ENCODE results near the gene BUD31. TPM values are rescaled to one million over a fixed set of nuclear protein-coding genes. Genes with fewer than 3 reads are reported as not detected.

The BUD31 gene
- total and polyA plus RNA-seq, 9 of the 15 experiments (the other 6 are each of a cell fraction or from before 2014, with no cell fraction given), result 105 to 342 (median 247) TPM

- no peak for TF ChIP-seq BRF2 (IDR thresholded peaks at IDR 0.05; ENCODE audit: borderline replicate concordance, insufficient read depth, insufficient read length)
- TF ChIP-seq ZNF75A (CRISPR knock-in tag; IDR thresholded peaks at IDR 0.05), result no peak
- TF ChIP-seq CBFA2T3 (IDR thresholded peaks at IDR 0.05), result peak; percentile 61
- TF ChIP-seq HES1 (IDR thresholded peaks at IDR 0.05; ENCODE audit: low read depth), result no peak
- TF ChIP-seq ZNF766 (CRISPR knock-in tag; conservative IDR thresholded peaks at IDR 0.05), result peak; percentile 75
- TF ChIP-seq RNF219 (CRISPR knock-in tag; IDR thresholded peaks at IDR 0.05), result no peak
- no peak for TF ChIP-seq LARP7 (IDR thresholded peaks at IDR 0.05)
- TF ChIP-seq ZNF175 (CRISPR knock-in tag; IDR thresholded peaks at IDR 0.05; ENCODE audit: low read depth), result no peak
- no peak for TF ChIP-seq MYNN (IDR thresholded peaks at IDR 0.05)
- TF ChIP-seq MYNN (CRISPR knock-in tag; IDR thresholded peaks at IDR 0.05), result no peak
- no peak for TF ChIP-seq HLTF (IDR thresholded peaks at IDR 0.05)
- no peak for TF ChIP-seq NR2F6 (CRISPR knock-in tag; IDR thresholded peaks at IDR 0.05)
- TF ChIP-seq TCFL5 (CRISPR knock-in tag; conservative IDR thresholded peaks at IDR 0.05), result no peak
- peak; percentile 13; the same call in 1 of the 2 replicates for TF ChIP-seq EP300 (IDR thresholded peaks at IDR 0.05; ENCODE audit: low read length)
- peak; percentile 26; the same call in 1 of the 2 replicates for TF ChIP-seq MAFK (IDR thresholded peaks at IDR 0.05; ENCODE audit: low read length)
- no peak for TF ChIP-seq GTF3C2 (IDR thresholded peaks at IDR 0.05; ENCODE audit: borderline replicate concordance, extremely low read depth, insufficient read length)
- TF ChIP-seq EWSR1 (IDR thresholded peaks at IDR 0.05; ENCODE audit: borderline replicate concordance, low read depth, partially characterized antibody), result no peak
- TF ChIP-seq DNMT1 (IDR thresholded peaks at IDR 0.05), result no peak
- no peak for TF ChIP-seq FOXJ2 (tag; IDR thresholded peaks at IDR 0.05)
- TF ChIP-seq BMI1 (IDR thresholded peaks at IDR 0.05; ENCODE audit: low read length), result no peak
- no peak for TF ChIP-seq TAF15 (IDR thresholded peaks at IDR 0.05; ENCODE audit: low read depth, low read length)
- no peak for TF ChIP-seq MYBL2 (IDR thresholded peaks at IDR 0.05; ENCODE audit: low read depth)
- TF ChIP-seq MYBL2 (CRISPR knock-in tag; IDR thresholded peaks at IDR 0.05; ENCODE audit: borderline replicate concordance), result no peak
- no peak for TF ChIP-seq FOXJ3 (CRISPR knock-in tag; IDR thresholded peaks at IDR 0.05)
- TF ChIP-seq FOXP1 (CRISPR knock-in tag; IDR thresholded peaks at IDR 0.05), result no peak
- no peak for TF ChIP-seq ESRRB (CRISPR knock-in tag; IDR thresholded peaks at IDR 0.05; ENCODE audit: borderline replicate concordance)
Observed at GRCh38 chr7:99362801-99363200, 46.0 kb upstream of the BUD31 start (continued).
